Kidney capillary endothelial cell (primary cell): ENCODE data around the gene TNRC6A.
"Not testable (repeated sequence)": the region's sequence is repeated elsewhere in the genome, so short reads cannot be mapped to it uniquely, and the experiment has no call there.

ENCODE experiments used
- DNase-seq: peaks from one replicate; pipeline ENCODE4 v3.0.0-alpha.2; 2018; ENCODE audit warnings: low spot score

The TNRC6A gene

DNA sequence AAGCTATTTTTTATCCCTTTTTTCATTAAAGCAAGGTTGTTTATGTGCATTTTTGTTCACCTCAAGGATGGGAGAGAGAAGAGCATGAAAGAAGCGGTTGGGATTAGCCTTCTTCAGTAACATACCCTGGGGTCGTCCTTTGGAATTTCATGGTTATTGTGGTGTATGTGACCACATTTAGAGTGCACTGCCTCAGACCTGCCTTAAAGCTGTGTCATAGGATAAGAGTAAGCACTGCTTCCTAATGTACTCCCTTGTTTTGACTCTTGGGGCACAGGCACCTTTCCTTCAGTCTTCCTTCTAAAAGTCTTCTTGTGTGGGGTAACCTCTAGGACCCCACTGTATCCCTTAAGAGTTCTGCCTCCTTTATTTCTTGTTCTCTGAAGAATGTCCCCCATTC, 28.9 kb downstream of the TNRC6A start:
- no peak for DNase-seq

DNA sequence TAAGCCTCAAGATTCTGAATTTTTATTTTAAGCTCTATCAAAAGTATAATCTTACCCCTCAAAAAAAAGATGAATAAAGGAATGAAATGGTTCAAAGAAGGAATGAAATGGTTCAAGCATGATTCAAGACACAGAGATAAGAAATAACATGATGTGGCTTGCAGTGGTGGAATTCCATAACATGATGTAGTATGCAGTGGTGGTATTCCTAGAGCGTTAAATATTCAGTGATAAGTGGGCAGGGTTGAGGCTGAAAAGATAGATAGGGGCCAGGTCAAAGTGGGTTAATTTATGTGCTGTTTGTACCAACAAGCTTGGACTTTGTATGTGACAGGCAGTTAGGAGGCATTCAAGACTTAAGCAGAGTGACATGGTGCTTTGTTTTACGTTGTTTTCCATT, 29.6 kb downstream of the TNRC6A start:
- DNase-seq, result no peak

DNA sequence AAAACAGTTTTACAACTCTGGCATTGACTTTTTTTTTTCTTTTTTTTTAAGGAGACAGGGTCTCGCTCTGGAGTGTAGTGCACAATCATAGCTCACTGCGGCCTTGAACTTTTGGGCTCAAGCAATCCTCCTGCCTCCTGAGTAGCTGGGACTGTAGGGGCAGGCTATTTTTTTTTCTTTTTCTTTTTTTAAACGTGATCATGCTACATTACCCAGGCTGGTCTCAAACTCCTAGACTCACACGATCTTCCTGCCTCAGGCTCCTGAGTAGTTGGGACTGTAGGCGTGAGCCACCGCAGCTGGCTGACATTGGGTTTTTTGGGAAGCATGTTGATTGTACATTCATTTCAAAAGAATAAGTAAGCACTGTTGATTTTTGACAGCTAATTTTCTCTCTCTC, 32.1 kb downstream of the TNRC6A start:
- no peak for DNase-seq

DNA sequence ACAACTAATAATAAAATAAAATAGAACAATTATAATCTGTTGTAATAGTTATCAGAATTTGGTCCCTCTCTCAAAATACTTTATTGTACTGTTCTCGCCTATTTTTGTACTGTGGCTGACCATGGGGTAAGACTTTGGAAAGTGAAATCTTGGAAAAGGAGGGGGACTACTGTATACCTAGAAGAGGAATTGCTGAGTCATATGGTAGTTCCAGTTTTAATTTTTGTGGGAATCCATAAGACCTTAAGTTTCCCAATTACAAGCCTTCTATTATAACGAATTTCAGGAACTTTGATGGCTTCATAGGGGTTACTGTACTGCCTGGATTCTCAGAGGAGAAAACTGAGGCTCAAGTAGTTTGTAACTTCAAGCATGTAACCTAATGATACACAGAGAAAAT, 35.5 kb downstream of the TNRC6A start:
- DNase-seq, result no peak

DNA sequence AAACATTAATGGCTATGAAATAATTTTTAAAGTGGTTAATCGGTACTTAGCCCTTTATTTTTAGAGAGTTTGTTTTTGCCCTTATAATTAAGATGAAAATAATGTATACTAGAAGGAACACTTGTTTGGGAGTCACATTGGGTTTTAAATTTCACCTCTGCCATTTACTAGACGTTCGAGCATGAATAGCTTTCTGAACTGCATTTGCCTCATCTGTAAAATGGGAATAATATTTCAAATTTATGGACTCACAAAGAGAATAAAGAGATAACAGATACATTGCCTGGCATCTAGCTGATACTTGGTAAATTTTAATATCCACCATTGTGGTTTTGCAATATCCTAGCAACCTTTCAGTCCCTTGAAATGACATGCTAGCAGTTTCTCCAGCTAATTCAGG, 36.6 kb downstream of the TNRC6A start:
- DNase-seq, result no peak

DNA sequence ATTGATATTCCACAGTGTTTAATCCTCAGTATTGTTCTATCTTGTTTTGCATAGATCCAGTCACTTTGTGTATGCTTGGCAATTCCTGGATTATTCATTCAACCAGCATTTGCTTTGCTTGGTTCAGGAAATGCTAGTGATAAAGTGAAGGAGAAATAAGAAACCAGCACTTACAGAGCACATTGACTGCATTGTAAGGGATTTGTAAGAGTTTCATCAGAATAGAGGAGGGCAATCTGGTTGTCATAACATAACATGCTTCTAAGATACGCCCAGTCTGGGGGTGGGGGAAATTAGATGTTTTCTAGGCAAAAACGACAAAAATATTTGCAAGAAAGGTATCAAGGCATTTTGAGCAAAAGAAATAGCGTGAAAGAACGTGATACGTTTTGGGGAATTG, 40.4 kb downstream of the TNRC6A start:
- no peak for DNase-seq

DNA sequence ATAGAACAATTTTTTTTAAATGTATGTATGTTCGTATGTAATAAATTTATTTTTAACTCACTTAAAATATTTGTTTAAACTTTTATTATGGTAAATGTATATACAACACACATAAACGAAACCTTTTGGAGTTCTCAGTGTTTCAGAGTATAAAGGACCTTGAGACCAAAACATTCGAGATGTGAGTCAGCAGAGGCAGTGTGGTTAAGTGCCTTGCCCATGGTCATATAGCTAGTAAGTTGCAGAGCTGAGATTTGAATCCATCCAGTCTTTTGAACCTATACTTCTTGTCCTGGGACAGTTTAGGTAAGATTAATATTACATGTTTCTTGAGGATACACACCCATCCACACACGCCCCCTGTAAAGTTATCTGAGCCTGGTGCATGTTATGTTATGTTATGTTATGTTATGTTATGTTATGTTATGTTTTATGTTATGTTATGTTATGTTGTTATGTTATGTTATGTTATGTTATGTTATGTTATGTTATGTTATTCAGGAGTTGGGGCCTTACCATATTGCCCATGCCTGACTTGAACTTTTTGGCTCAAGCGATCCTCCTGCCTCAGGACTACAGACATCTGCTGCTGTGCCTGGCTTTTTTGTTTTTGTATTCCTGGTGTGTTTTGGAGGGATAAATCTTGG, 41.8 kb downstream of the TNRC6A start:
- no peak for DNase-seq

DNA sequence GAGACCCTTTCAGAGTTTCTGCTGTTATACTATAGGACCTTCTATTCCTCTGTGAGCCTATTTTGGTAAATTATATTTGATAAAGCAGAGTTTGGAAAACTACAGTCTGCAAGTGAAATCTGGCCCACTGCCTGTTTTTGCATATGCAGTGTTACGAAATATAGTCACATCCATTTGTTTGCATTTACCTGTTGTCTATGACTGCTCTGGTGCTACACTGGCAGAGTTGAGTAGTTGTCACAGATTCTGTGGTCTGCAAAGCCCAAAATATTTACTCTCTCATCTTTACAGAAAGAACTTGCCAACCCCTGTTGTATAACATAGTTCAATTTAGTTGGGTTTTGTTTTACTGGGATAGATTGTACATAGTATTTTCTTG, 42.3 kb downstream of the TNRC6A start:
- no peak for DNase-seq

DNA sequence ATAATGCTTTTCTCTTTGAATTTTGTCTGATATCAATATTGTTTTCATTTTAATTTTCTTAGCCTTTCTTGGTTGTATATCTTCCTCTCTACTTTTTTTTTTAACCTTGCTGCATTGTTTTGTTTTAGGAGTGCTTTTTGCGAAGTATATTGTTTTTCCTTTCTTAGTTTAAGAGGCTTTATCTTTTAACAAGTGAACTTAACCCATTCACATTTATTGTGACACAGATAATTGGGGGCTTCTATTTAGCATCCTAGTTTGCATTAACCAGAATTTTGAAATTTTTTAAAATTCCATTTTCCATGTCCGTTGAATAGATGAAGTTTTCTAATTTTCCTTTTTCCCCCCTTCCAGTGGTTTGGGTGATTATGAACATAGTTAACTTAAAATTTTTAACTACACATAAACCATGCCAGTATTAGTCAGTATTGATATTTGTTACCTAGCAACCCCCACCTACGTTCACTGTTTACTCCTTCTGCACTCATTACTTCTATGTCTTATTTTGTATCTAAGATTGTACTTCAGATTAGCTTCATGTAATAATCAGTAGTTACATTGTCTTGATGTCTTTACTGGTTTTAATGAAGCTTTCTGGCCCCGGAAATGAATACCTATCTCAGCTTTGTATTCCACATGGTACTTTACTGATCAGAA, 44.4 kb downstream of the TNRC6A start:
- DNase-seq, result no peak

DNA sequence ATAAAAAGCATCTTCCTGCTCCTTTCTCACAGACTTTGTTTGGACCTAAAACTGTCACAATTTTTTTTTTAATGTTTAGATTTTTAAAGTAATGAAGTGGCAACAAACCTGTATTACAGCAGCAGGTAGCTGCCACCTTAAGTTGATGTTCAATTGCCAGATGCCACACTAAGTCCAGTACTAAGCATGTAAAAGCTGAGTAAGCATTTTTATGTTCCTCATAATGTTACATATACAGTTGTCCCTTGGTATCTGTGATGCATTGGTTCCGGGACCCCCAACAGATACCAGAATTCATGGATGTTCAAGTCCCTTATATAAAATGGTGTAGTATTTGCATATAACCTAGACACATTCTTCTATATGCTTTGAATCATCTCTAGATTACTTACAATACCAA, 45.1 kb downstream of the TNRC6A start:
- DNase-seq, result no peak

DNA sequence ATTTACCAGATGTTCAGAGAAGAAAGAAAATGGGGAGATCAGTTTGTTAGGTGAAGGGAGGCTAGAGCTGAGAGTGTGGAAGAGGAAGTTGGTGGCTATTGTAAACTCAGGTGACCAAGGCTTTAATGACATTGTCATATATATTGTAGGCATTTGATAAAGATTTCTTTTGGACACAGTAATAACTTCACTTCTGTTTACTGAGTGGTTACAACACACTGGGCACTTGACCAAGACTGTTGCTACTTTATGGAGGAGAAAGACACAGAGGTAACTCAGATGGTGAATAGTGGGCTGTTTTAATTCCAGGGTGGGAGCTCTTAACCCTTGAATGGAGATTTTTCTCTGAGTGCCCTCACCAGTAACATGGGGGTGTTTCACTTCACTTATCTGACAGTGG, 46.0 kb downstream of the TNRC6A start:
- no peak for DNase-seq

DNA sequence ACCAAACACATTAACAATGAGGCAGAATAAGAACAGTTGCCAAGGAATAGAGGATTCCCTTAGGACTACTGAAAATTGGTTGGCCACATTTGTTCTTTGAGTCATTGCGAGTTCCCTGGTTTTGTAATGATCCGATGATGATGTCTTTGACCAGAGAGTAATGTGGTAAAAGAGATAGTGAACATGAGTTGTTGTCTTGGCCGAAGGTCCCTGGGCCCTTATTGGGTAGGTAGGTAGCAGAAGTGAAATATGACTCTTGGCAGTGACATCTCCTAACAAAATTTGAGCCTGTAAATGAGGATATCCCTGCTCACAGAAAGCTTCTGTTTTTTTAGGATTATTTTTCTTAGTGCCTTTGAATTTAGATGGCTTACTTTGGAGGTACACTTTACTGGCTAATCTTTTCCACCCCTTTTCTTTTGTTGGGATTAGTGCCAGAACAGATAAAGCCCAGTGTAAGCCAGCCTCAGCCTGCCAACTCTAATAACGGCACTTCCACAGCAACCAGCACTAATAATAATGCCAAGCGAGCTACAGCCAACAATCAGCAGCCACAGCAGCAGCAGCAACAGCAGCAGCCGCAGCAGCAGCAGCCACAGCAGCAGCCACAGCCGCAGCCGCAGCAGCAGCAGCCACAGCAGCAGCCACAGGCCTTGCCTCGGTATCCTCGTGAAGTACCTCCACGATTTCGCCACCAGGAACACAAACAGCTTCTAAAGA, 47.2 kb downstream of the TNRC6A start:
- no peak for DNase-seq

DNA sequence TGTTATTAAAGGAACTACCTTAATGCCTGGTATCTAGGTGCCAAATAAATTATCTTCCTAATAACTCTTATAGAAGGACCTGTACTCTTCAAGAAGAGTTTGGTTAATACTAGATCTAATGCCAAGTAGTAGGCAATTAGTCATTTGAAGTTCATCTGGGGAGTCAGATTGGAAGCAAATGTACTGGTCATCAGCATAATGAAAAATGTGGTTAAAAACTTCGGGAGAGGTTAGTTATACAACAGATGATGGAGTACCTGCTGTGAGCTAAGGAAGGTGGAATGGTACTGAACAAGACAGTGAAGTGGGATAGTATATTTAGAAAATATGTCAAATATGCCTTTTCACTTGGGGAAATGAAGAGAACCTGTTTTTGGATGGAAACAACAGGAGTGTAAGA, 49.2 kb downstream of the TNRC6A start:
- DNase-seq, result no peak

DNA sequence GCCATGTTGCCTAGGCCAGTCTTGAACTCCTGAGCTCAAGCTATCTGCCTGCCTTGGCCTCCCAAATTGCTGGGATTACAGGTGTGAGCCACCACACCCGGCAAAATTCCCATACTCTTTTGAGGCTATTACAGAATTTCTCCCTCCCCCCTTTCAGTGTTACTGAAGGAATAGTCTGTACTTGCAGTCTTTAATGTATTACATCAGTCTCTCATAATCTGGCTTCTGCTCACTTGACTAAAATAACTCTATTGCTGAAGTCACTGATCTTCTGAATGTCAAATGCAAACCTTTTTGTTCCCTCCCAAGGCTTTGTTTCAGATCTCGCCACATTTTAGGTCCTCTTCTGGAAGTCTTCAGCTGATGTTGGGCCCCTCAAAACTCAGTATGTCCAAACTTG, 51.8 kb downstream of the TNRC6A start:
- DNase-seq, result no peak

DNA sequence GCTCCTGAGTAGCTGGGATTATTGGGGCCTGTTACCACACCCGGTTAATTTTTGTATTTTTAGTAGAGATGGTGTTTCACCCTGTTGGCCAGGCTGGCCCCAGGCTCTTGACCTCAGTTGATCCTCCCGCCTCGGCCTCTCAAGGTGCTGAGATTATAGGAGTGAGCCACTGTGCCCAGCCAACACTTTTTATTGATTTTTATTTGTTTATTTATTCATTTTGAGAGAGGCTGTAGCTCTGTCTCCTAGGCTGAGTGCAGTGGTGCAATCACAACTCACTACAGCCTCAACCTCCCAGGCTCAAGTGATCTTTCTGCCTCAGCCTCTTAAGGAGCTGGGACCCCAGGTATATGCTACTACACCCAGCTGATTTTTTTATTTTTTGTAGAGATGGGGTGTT, 54.7 kb downstream of the TNRC6A start:
- no peak for DNase-seq

DNA sequence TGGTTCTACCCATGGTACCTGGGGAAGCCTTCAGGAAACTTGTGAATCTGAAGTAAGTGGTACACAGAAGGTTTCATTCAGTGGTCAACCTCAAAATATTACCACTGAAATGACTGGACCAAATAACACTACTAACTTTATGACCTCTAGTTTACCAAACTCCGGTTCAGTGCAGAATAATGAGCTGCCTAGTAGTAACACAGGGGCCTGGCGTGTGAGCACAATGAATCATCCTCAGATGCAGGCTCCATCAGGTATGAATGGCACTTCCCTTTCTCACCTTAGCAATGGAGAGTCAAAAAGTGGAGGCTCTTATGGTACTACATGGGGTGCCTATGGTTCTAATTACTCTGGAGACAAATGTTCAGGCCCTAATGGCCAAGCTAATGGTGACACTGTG, 60.4 kb downstream of the TNRC6A start:
- no peak for DNase-seq

DNA sequence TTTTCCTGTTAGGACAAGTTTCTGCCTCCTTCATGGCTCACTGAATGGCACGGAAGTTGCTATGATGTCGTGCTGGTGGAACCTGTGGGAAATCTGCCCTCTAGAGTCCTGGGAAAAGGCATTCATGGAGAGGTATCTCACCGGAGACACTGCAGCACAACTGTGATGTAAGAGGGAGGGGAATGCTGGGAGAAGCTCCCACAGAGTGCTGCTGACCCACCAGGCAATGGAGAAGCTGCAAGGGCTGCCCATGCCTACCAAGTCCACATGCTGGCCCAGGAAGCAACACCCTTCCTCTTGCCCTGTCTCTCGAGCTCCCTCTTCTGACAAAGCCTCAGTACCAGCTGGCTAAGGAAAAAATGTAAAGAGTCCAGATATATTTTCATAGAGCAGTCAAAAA, 71.1 kb downstream of the TNRC6A start:
- no peak for DNase-seq

DNA sequence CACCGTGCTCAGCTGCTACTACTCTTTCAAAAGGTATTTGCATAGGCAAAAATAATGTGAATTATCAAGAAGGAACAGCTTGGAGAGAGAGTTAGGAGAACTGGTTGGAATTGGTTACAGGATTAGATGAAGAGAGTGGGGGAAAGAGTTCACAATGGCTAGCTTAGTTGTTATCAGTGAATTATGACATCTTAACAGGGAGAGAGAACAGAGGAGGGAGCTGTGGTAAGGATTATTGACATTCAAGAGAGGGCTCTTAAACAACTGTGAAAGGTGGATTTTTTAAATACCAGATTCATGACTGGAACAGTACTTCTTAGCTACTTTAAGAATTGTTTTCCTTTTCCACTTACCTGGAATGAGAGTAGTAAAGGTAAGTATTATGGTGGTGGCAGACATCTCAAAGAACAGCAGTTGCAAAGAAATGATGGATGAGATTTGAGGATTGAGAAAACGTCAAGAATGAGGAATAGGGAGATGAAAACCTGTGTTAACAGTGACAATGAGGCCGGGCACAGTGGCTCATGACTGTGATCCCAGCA, 72.4 kb downstream of the TNRC6A start:
- DNase-seq, result no peak

DNA sequence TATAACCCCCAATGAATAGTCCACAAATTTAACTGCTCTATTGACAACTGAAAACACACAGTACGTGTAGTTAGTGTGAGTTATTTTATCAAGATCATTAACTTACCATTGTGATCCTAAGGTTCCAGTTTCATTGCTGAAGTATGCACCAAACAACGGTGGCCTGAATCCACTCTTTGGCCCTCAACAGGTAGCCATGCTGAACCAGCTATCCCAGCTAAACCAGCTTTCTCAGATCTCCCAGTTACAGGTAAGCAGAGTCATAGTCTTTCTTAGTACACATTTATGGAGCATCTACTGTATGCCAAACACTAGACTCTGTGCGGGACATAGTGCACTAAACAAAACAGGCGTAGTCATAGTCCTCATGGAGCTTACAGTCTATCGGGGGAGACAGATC, 76.0 kb downstream of the TNRC6A start:
- DNase-seq, result no peak

DNA sequence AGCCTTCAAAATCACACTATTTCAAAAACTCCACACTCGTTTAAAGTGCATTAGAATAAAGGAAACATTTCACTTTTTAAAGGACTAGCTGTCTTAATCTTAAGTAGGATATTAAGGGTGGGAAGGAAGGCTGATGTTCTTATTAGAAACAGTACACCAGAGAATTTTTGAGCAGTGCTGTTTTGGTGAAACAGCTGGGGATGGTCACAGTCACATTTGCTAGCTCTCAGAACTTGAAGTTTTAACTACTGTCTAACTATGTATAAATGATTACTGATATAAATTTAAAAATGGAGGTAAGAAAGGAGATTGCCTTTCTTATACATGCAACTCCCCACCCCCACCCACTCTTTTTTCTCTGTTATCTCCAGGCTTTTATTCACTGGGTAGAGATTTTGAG, 77.8 kb downstream of the TNRC6A start:
- DNase-seq, result no peak

DNA sequence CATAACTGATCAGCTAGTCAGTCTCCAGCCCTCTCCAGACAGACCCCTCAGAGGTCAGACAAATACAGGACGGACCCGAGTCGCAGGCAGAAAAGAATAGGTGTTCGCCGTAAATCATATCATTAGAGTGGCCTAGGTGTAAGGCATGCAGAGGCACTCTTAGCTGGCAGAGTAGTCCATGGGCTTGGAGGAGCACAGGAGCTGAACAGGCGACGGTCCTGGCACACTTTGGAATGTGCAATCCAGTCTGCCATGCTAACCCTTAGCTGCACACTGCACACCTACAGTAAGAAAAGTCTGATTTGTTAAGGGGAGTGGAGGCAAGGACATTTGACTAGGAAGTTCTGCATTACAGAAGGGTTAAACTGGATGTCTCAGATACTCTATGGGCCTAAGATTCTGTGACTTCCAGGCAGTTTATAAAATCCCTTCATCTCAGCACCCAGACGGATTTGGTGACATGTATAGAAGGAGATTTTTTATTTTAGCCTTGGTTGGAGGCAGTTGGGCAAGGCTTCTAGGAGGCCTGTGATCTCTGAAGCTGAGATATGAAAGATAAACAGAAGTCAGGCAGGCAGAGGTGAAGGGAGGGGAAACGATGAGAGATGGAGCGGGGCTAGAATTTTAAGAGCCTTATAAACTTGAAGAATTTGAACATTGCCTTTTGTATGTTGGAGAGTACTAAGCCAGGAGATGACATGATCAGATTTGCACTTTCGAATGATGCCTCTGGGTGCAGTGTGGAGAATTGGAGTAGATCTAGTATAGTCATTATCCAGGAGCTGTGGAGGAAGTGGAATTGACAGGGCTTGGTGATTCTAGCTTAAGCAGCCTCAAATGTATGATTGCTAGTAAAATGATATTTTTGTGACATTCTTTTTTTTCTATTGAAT, 81.7 kb downstream of the TNRC6A start:
- DNase-seq, result no peak

DNA sequence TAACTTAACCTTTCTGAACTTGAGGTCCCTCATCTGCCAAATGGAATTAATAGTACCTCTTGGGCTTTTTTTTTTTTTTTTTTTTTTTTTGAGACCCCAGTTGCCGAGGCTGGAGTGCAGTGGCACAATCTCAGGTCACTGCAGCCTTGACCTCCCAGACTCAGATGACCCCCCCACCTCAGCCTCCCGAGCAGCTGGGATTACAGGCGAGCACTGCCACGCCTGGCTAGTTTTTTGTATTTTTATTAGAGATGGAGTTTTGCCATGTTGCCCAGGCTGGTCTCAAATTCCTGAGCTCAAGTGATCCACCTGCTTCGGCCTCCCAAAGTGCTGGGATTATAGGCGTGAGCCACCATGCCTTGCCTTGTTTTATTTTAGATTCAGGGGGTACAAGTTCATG, 83.4 kb downstream of the TNRC6A start:
- not testable (repeated sequence) for DNase-seq
